Diencephalon (tissue), 1 donor: Measurements from ENCODE around the gene CEP57L1. TPM values are rescaled to one million over a fixed set of nuclear protein-coding genes. Genes with fewer than 3 reads are reported as not detected.

Experiments
- small RNA-seq: library from RNA; depleted of rRNA; stranded (forward); fragments of <200 nt; gene quantifications from one replicate; pipeline ENCODE3, GENCODE V24; 2014
- total RNA-seq: library from RNA; depleted of rRNA; stranded (reverse); fragments of >200 nt; gene quantifications from one replicate; pipeline ENCODE4 v1.2.3, GENCODE V29; 2014

The CEP57L1 gene
- 73.4 TPM for total RNA-seq

GRCh38 chr6:109095036-109095834 lies at the start of gene CEP57L1:
Gene CEP57L1 (plus strand): TSS chr6:109095507. CDS start chr6:109145222, 49,715 bp downstream.

GRCh38 chr6:109094416-109095035 lies 781 bp upstream of the CEP57L1 start, which contains the start of gene SESN1:
Gene SESN1 (minus strand): TSS chr6:109094846. CDS start chr6:109094073, 773 bp downstream.

Small RNA genes lying within 50 kb of the gene (small RNA-seq; reads per million reads assigned to genes)
- not detected for gene RNU6-653P

Other genes starting within 250 kb of the CEP57L1 start
- gene ARMC2, start 247.1 kb upstream of the CEP57L1 start, total RNA-seq, result 29.5 TPM
- 34.8 TPM for gene SESN1, start 661 bp upstream of the CEP57L1 start, total RNA-seq